Skin epidermis (tissue), 12 donors: ENCODE measurements around the gene RRBP1.
A peak's percentile ranks its signal among the peaks of the same experiment; 100 is the strongest.

Experiments
- H3K27ac ChIP-seq, 21 experiments: fragments of 200-600 bp; sonication (generic) in 11 of 21; one replicate each; pipeline ENCODE4 v1.5.0; 2020; ENCODE audit warnings: mild to moderate bottlenecking in 3 of 21, inconsistent platforms in 2 of 21, moderate library complexity in 2 of 21
- H3K4me3 ChIP-seq, 7 experiments: fragments of 200-600 bp; sonication (generic) in 2 of 7; one replicate each; pipeline ENCODE4 v1.5.0; 2020; ENCODE audit warnings: inconsistent platforms in 2 of 7, mild to moderate bottlenecking in 2 of 7, moderate library complexity in 1 of 7

Gene RRBP1

DNA sequence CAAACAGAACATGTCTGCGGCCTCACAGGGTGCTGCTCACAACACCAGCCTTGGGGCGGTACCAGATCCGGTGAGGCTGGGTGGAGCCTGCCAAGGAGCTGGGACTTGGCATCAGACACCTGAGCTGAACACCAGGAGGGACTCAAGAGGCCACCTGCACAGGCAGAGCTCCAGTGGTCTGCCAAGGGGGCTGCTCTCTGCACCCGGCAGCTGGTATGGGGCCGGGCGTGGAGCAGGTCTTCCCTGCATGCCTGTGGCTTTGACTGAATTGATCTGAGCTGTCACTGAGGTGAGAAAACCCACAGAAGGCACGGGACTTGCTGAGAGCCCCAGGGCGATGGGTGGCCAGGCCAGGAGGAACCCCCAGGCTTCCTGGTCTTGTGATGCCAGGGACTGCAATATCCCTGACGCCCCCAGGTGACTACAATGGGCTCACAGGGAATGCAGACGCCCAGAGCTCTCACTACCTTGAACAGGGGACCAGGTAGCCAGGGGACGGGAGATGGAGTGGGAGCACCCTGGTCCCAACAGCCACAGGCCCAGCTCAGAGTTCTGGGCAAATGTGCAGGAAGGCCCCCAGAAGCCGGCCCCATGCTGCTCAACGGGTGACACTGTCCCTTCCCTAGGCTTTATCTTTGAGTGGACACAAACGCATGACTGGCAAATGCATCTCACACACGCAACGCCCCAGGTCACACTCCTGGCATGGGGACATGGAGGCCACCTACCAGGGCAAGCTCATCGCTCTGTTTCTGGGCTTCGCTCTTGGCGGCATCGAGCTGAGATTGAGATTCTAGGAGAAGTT lies 64.0 kb downstream of the RRBP1 start:
- Histone ChIP-seq H3K27ac (no peak overlapping the region), H3K4me3 (no peak overlapping the region)

DNA sequence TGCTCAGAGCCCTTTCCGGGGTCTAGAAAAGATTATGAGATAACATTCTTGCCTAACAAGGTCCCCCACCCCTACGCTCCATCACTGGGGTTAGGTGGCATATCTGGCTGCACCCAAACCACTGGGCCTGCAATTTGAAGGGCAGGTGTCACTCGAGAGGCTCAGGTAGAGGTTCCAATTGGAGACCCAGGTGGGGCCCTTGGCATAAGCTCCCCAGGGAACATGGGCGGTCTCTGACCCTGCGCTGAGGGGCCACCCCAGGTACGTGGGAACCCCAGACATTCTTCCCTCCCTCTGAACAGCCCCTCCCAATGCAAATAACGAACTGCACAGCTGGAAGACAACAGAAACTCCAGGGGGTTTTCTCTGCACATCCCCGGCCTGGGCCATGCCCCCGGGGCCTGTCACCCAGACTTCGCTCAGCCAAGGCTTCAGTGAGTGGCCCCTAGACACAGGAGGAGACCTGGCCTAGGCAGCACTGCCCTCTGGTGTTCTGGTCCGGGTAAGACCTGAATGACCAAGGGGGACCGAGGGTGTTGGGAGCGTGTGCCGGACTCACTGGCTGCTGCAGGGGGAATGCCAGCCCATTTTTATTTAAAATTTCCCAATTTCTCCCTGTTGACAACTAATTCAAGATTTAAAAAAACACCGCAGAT lies 64.7 kb downstream of the RRBP1 start:
- Histone ChIP-seq H3K27ac (no peak overlapping the region), H3K4me3 (no peak overlapping the region)

DNA sequence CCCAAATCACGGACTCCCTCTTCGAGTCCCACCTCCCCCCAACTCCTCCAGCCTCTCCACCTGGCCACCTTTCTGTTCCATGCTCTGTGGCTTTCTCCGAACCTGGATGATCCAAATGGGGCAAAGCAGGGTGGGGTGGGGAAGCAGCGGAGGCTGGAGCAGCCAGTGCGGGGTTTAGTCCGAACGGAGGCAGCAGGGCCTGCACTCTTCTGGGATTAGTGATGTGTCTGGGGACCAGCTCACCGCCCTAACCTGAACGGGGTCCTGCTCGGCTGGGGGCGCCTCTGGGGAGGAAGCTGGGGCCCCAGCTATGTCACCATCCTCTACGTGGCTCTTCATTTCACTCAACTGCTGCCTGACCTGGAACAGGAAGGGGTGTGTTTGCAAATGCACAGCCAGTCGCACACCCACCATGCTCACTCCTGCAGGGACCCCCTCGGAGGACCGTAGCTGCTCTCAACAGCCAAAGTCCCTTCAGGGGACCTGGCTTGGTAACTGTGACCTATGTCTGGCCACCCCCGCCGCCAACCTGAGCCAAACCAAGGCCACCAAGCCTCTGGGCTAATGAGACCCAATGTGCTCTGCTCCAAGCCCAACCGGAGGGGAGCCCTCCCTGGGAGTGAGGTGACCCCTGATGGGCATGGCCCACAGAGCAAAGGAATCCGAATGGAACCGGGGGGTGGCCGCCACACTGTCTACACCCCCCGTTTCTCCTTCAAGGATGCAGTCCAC lies 65.4 kb downstream of the RRBP1 start:
- Histone ChIP-seq H3K27ac (no peak overlapping the region), H3K4me3 (no peak overlapping the region)

DNA sequence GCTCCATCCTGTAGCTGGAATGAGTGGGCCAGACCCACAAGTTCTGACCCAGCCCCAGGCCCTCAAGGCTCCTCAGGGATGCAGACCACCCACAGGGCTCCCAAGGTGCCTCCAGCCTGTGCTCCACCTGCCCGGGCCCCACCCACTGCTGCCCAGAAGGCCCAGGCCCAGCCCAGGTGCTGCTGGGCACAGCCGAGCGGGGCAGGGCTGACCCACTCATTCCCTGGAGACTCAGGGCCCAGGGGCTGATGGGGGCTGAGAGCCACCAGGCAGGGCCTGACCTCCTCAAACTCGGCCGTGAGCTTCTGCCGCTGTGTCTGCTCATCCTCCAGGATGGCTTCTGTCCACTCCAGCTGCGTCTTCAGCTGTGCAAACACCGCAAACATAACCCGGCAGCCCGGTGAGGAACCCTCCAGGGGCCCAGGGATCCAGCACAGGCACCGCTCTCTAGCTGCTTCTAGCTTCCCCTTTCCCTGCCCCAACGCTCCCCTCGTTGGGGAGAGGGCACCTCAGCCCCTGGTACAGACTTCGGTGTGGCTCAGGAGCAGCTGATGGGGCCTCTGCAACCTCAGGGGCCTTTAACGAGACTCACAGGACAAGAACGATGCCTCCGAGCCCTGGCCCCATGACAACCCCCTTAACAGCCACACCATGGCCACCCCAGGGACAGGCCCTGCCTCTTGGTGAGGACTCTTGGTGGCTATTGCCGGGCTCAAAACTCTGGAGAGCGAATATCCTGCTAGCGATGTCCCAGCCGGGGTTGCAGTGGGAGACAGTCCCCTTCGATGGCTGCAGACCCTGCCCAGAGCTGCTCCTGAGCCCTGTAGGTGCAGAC lies 66.2 kb downstream of the RRBP1 start:
- H3K27ac ChIP-seq = peak overlapping the region in 2 of 21 experiments; percentile 22 to 55

DNA sequence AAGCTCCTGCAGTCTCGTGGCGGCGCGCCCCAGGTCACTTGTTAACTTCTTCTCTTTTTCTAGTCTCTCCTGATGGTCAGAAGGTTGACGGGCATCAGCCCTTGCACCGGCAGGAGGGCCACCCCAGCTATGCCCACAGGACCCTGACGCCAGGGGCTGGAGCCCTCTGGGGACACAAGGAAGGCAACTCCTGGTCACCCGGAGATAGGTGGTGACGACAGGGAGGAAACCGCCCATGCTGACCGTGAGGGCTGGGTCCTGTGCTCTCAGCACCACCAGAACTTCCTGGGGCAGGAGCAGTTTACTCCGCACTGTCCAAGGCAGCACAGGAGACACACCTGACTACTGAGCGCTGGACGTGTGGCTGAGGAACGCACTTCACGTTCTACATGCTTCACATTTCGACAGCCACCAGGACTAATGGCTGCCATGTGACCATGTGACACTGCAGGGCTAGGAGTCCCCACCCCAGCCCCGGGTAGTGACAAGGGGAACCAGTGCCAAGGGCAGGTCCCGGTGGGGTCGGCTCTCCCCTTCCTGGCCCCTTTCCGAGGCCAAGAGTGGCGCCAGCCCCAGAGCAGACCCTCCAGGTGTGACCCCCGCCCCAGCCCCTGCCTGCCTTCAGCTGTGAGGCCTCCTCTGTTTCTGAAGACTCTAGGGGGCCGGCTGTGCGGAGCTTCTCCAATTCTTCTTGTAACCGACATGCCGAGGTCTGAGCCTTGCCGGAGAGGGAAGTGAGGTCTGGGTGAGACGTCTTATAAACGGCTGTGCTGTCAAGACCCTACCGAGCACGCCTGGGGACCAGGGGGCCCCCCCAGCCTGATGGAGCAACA lies 67.0 kb downstream of the RRBP1 start:
- Histone ChIP-seq H3K4me3 (no peak overlapping the region), H3K27ac (peak overlapping the region in 3 of 21 experiments; percentile 24 to 55 (median 31))

More for the DNA sequence above, 66.2 kb downstream of the RRBP1 start:
- no peak overlapping the region for H3K4me3 ChIP-seq

DNA sequence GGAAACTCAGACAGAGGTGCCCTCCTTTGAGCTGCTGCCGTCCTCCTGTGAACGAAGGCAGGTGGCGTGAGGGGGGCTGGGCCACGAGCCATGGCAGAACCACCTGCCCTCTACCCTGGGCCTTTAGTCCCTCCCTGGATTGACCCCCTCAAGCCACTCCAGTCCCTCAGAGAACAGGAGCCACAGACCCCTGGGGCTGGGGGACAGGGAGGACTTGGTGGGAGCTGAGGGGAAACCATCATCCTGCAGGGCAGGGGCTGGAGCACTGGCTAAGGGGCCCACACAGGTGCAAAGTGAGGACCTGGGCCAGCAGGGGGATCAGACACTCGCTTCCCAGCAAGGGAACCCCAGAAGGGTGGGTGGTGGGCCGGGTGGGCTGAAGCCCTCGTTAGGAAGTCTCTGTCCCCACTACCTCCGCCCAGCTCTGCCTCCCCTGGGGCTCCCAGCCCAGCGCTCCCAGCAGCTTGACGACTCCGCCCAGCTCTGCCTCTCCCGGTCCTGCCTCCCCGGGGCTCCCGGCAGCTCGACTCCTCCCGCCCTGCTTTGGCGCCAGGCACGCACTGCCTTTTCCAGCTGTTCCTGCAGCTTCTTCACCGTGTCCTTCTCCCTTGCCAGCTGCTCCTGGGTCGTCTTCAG lies 67.7 kb downstream of the RRBP1 start:
- H3K4me3 ChIP-seq = no peak overlapping the region

DNA sequence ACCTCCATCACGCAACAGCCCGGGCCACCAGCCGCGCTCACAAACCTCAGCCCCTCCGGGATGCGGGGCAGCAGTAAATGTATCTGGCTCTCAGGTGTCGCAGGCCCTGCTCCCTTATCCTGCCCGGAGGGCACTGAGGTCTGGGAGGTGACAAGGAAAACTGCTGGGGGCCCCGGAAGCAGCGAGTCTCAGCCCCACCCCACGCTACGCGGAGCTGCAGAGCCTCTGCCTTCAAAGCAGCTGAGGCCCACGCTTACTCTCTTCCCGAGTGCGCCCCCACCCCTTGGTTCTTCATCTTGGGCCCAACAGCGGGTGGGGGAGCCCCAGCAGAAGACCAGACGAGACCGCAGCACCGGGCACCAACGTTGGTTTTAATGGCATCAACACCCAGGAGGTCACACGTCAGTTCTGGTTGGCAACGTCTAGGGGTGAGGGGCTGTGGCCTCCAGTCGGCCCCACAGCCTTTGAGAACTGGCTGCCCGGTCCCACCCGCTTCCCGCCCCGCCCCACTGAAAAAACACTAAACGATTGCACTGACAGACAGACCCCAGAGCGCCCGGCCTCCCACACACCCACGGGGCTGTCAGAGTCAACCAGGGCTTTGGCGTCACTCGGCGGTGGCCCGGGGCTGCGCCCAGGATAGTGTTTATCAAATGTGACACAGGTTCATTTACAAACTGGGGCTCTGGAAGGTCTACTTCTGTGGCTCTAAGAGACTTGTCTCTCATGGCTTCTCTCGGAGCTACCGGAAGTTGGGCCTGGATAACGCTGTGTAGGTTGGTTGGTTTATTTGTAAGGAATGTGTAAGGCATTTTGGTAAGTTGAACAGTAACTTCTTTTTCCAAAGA lies 68.5 kb downstream of the RRBP1 start:
- H3K4me3 ChIP-seq = no peak overlapping the region
- H3K27ac ChIP-seq = peak overlapping the region in 4 of 21 experiments; percentile 3 to 43 (median 31)

More for the DNA sequence above, 67.7 kb downstream of the RRBP1 start:
- H3K27ac ChIP-seq = peak overlapping the region in 3 of 21 experiments; percentile 21 to 38 (median 24)

DNA sequence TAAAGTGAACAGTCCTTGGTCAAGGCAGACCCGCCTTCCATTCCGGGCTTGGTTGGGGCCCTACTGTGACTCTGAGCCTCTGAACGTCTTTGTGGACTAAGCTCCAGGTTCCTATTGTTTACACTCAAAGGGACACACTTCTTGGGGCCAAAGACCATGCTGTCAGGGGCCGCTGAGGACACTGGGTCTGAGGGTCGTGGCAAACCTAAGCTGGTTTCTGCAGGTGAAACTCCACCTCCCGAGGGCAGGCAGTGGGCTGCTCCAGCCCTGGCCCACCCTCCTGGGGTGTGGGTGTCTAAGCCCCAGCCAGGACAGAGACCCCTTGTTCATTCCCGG lies 69.1 kb downstream of the RRBP1 start:
- no peak overlapping the region for H3K4me3 ChIP-seq
- H3K27ac ChIP-seq = peak overlapping the region in 6 of 21 experiments; percentile 3 to 83 (median 74)

DNA sequence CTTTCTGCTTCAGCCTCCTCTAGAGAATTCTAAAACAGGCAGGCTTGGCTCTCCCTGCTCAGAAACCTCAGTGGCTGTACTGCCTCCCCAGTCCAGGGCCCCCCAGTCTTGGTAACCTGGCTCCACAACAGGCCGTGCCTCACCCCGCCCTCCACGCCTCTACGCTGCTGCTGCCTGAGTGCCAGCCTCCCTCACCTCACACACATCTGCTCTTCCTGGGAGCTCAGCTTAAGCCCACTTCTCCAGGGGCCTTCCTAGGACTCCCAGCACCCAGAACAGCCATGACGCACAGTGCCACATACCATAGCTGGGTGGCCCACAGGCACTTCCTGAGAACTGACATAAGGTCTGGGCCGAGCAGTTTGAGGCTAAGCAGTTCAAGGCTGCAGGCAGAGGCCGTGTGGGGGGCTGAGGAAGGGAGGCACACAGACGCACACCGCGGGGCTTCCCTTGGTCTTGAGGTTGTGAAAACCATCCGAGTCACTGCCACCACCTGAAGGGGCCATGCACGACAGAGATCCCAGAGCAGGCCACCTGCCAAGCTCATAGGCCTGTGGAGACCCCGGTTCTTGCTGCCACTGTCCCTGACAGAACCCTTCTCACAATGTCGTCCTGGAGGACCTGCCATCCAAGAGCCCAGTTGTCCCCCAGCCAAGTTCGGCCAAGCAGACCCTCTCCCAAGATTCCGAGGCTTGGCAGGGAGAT lies 69.6 kb downstream of the RRBP1 start:
- H3K4me3 ChIP-seq = no peak overlapping the region
- H3K27ac ChIP-seq = peak overlapping the region in 17 of 21 experiments; percentile 3 to 83 (median 55)

DNA sequence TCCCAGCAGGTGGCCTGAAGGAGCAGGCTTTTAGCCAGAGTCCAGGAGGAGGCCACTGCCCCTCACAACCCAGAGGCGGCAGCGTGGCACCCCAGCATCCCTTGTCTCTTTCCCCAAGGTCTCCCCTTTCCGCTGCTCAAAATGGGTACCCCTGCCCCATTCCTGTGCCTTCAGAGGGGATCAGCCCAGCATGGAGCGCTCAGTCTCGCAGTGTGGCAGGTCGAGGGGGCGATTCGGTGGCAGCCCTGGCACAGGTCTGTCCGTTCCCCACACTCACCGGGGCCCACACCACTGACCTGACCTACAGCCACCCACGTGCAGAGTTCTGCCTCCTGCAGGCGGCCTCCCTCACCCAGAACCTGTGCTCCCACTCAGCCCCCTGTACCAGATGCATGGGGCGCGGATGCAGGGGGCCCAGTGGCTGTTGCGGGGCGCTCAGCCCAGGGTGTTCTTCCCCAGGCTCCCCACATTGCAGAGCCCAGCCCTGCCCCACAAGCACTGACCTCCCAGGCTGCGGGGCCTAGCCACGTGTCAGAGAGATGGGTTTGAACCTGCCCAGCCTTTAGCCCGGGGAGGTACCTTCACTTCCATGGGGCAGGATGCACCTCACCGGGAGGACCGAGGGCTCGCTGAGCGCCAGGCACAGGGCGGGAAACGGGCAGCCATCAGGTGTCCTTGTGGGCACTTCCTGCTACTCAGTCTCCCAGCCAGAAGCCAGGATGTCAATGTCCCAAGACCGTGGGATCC lies 70.3 kb downstream of the RRBP1 start:
- Histone ChIP-seq H3K4me3 (no peak overlapping the region), H3K27ac (peak overlapping the region in 17 of 21 experiments; percentile 20 to 83 (median 60))

DNA sequence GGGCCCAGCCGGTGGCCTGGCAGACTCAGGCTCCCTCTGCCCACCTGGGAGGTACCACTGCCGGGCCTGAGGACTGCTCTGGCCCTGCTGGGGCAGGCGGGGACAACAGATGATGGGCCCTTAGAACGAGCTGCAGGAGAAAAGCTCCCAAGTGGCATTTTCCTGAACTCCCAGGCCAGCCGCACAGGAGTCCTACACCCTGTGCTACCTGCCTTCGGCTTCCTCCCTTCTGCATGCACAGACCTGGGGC lies 70.8 kb downstream of the RRBP1 start:
- no peak overlapping the region for H3K4me3 ChIP-seq

DNA sequence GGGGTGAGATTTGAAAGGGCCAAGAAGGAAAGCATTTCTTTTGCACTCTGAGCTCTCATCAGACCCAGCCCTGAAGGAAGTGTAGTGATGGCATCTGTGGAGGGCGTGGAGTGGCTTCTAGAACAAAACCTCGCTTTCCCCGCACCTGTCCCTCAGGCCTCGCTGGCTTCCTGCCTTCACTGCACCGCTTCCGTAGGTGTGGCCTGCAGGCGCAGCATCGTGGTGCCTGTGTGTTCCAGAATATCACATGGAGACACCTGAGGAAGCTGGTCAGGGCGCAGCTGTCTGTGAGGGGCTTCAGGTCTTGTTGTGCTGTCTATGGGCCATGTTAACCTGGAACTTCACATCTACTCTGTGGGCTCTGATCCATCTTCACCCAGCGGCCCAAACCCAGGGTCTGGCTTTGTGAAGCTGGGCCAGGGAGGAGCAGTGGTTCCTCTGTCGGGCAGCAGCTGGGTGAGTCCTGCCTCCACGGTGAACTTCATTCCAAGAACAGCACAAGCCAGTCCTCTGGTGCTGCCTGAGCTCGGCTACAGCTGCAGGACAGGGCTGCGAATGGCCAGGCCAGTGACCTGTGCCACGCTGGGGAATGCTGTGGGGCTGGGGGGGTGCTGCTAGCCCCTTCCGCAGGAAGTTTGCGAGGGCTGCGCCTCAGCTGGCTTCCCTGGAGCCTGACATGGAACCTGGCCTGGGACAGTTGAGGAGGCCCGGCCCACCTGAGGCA lies 71.3 kb downstream of the RRBP1 start:
- no peak overlapping the region for H3K4me3 ChIP-seq
- H3K27ac ChIP-seq = peak overlapping the region in 20 of 21 experiments; percentile 11 to 83 (median 61)

More for the DNA sequence above, 70.8 kb downstream of the RRBP1 start:
- H3K27ac ChIP-seq = peak overlapping the region in 20 of 21 experiments; percentile 11 to 83 (median 53)

DNA sequence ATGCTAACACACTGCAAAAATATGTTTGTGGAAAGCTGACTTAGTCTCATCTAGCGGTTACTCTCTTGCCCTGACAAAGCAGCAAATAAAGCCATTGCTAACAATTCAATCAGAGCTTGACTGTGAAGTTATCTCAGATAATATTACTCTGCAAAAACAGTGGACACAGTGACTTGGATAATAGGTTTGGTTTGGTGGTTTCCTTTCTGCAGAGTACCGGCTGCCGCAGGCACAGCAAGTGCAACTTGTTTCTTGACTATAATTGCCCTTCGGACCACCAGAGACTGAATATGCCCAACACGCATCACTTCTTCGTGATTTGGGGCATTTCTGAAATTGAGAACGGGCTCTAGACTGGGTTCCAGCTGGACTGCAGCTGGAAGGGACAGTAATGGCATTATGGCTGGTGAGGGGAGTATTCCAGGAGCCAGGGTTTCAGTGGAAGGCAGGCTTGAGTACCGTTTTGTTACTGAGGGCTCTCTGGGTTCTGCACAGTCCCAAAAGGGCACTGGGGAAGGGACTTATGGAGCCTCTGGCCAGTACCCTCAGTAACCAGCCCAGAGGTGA lies 72.1 kb downstream of the RRBP1 start:
- Histone ChIP-seq H3K27ac (peak overlapping the region in 13 of 21 experiments; percentile 10 to 83 (median 51)), H3K4me3 (no peak overlapping the region)

DNA sequence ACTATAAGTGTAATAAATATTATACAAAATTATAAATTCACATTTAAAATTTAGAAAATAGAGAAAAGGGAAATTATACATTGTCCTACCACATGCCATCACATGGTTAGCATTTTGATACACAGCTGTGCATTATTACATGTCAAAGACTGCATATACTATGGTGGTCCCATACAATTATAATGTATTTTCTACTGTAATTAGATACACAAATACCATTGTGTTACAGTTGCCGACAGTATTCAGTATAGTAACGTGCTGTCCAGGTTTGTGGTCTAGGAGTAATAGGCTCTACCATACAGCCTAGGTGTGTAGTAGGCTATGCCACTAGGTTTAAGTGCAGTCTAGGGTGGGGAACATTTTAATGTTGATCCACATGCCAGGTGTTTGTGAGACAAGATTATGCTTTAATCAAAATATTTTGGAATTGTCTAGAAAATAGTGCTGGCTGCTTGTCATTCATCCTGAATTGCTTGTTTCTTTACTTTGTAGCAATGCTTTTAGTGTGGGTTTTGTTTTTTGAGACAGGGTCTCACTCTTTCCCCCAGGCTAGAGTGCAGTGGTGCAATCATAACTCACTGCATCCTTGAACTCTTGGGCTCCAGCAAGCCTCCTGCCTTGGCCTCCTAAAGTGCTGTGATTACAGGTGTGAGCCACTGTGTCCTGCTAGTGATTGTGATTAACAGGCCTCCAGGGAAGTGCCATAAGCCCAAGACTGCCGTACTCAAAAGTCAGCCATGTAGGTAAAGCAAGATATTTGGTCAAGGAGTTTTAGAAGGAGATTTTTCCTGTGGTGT lies 73.1 kb downstream of the RRBP1 start:
- peak overlapping the region in 6 of 21 experiments; percentile 10 to 83 (median 69) for H3K27ac ChIP-seq
- no peak overlapping the region for H3K4me3 ChIP-seq
